RCC 7860 (cell line): ENCODE results near the gene ADARB1.

Source experiments
- DNase-seq: peaks from one replicate; pipeline ENCODE4 v3.0.0-alpha.2; 2015; ENCODE audit warnings: low spot score
- FAIRE-seq: peaks from 2 replicates; lab custom pipeline; 2012; peaks lifted over from hg19 to GRCh38; lab: Jason Lieb, UNC

Gene ADARB1

GRCh38 chr21:45259206-45259840 is 184.9 kb downstream of the ADARB1 start:
- DNase-seq, result no peak
- no peak for FAIRE-seq

GRCh38 chr21:45260191-45260825 is 185.9 kb downstream of the ADARB1 start:
- DNase-seq, result no peak
- FAIRE-seq, result no peak

- FAIRE-seq (no peak), DNase-seq (no peak)
These were observed 186.7 kb downstream of the ADARB1 start for GRCh38 chr21:45261093-45261492.

GRCh38 chr21:45262041-45262581 is 187.7 kb downstream of the ADARB1 start:
- DNase-seq (no peak), FAIRE-seq (no peak)

GRCh38 chr21:45262616-45263015 is 188.2 kb downstream of the ADARB1 start:
- FAIRE-seq (no peak), DNase-seq (no peak)

GRCh38 chr21:45263534-45263933 is 189.2 kb downstream of the ADARB1 start:
- no peak for DNase-seq
- FAIRE-seq, result no peak

- FAIRE-seq (no peak), DNase-seq (no peak)
These were observed 189.9 kb downstream of the ADARB1 start for GRCh38 chr21:45264146-45264911.

- FAIRE-seq, result no peak
- DNase-seq, result no peak
These were observed 190.6 kb downstream of the ADARB1 start for GRCh38 chr21:45264912-45265515.

GRCh38 chr21:45265721-45266517 is 191.5 kb downstream of the ADARB1 start:
- DNase-seq, result no peak
- no peak for FAIRE-seq

GRCh38 chr21:45266518-45267389 is 192.4 kb downstream of the ADARB1 start:
- FAIRE-seq, result no peak
- DNase-seq, result no peak

- DNase-seq (no peak), FAIRE-seq (no peak)
These were observed 193.0 kb downstream of the ADARB1 start for GRCh38 chr21:45267390-45267760.

GRCh38 chr21:45269861-45270260 is 195.5 kb downstream of the ADARB1 start:
- FAIRE-seq, result no peak
- DNase-seq, result no peak

GRCh38 chr21:45270306-45270821 is 196.0 kb downstream of the ADARB1 start:
- FAIRE-seq (no peak), DNase-seq (no peak)
